Cardiac fibroblast (primary cell): ENCODE measurements around the gene SERBP1.
"Not testable (repeated sequence)": the region's sequence is repeated elsewhere in the genome, so short reads cannot be mapped to it uniquely, and the experiment has no call there.

Experiments used
- DNase-seq, 2 donors: peaks; one replicate each; pipeline versions ENCODE4 v3.0.0 to v3.0.0-alpha.2; 2010; ENCODE audit warnings: low read depth in 2 of 2
- H3K4me3 ChIP-seq, 2 donors: replicated peaks in 1 of 2; 1 replicate in 1 of 2; 2 replicates in 1 of 2; pipeline ENCODE4 v1.5.1; 2011; ENCODE audit warnings: low read depth in 2 of 2, low read length in 2 of 2, mild to moderate bottlenecking in 2 of 2, moderate library complexity in 1 of 2
- CTCF ChIP-seq: IDR thresholded peaks from one replicate; pipeline ENCODE4 v1.5.1; 2011; ENCODE audit warnings: low read depth, mild to moderate bottlenecking, low read length, inconsistent platforms

The SERBP1 gene

DNA sequence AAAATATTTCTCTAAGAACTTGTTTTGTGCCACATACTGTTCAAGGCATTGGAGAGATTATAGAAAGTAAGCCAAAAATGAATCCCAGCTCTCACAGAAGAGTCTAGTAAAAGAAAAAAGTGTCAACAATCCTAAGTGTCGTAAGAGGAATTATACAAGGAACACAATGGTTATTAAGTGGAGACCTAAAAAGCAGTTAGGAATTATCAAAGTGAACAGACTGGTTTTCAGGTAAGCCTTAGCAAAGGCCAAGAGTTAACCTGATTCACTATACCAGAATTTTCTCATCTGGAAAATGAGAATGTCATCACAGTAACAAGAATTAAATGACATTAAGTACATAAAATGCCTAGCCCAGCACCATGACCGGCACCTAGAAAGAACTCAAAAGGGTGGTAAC lies 15.6 kb downstream of the SERBP1 start:
- DNase-seq = no peak
- no peak overlapping the region for H3K4me3 ChIP-seq
- no peak for TF ChIP-seq CTCF

- H3K4me3 ChIP-seq, DNase-seq: not testable (repeated sequence)
Observed at GRCh38 chr1:67413101-67413500, 17.1 kb downstream of the SERBP1 start.

DNA sequence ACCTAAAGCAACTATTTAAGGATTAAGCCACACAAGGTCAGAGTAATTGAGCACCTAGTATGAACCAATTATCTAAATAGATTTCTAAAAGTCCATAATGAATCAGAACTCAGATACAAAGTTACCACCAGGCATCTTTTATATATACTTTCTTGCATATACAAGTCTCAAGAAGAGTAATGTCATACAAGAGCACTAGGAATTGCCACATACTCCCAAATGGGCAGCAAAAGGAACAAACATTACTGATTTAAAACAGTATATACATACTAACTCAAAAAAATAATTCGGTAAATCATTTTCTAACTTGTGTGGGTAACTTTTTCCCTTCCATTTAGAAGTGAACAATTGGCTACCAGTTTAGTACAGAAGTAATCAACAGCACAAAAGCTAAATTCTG lies 22.1 kb downstream of the SERBP1 start:
- TF ChIP-seq CTCF = no peak
- DNase-seq = no peak
- H3K4me3 ChIP-seq = no peak overlapping the region

- no peak overlapping the region for H3K4me3 ChIP-seq
- peak in 1 of 2 donors; percentile 70 for DNase-seq
- no peak for TF ChIP-seq CTCF
Observed at GRCh38 chr1:67407498-67407897, 22.7 kb downstream of the SERBP1 start.

DNA sequence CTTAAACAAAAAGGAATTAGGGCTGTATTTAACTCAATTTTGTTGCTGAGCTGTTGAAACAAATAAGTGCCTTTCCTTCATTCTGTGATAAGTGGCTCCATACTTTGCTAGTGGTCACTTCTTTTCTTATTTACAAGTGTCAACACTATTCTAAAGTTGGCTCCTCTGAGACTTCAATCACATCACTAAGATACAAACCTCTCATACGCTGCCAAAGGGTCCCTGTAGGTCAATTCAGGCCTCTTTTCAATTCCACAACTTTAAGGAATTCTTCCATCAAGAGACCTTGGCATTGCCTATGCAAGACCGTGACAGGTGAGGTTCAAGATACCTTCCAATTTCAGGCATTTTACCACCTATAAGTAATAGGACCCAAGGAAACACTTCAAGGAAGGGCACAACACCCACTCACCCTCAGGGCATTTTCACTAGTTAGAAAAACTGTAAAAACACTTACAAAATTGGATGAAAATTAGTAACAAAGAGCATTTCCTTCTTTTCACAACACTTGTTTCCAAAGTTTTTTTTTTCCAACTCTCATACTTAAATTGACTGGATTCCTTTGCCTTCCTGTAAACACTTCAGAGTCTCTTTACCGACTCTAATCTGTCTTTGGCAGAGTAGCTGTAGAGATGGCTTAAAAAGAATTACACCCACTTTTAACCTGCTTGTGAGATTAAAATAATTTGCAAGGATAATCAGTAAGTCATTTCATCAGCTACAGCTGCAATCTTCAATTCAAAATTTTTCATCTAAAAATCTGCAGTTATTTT lies 24.5 kb downstream of the SERBP1 start:
- no peak for DNase-seq
- H3K4me3 ChIP-seq = no peak overlapping the region
- TF ChIP-seq CTCF = no peak

DNA sequence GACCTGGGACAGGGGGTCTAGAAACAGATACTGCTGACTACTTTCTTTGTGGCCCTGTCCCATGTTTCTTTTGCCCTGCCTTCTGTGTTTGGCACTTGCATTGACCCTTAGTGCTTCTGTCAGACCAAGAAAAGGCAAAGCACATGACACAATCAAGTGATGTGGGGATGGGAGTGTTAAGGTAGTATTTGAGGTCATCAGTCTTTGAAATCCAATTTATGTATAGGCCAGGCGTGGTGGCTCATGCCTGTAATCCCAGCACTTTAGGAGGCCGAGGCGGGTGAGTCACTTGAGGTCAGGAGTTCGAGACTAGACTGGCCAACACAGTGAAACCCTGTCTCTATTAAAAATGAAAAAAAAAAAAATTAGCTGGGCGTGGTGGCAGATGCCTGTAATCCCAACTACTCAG lies 26.0 kb downstream of the SERBP1 start:
- DNase-seq = peak in 1 of 2 donors; percentile 58
- no peak overlapping the region for H3K4me3 ChIP-seq
- TF ChIP-seq CTCF = no peak

DNA sequence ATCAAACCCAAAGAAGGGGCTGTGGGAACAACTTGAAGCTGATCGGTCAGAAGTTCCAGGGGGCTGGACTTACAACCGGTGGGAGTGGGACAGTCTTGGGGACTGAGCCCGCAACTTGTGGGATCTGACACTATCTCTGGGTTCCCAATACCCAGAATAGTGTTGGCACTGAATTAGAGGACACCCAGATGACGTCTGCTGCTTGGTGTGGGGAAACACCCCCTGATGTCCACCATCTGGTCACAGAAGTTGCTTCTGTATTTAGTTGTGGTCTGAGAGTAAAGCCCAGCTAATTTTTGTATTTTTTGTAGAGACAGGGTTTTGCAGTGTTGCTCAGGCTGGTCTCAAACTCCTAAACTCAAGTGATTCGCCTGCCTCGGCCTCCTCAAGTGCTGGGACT lies 28.8 kb downstream of the SERBP1 start:
- TF ChIP-seq CTCF = no peak
- DNase-seq = no peak
- no peak overlapping the region for H3K4me3 ChIP-seq

DNA sequence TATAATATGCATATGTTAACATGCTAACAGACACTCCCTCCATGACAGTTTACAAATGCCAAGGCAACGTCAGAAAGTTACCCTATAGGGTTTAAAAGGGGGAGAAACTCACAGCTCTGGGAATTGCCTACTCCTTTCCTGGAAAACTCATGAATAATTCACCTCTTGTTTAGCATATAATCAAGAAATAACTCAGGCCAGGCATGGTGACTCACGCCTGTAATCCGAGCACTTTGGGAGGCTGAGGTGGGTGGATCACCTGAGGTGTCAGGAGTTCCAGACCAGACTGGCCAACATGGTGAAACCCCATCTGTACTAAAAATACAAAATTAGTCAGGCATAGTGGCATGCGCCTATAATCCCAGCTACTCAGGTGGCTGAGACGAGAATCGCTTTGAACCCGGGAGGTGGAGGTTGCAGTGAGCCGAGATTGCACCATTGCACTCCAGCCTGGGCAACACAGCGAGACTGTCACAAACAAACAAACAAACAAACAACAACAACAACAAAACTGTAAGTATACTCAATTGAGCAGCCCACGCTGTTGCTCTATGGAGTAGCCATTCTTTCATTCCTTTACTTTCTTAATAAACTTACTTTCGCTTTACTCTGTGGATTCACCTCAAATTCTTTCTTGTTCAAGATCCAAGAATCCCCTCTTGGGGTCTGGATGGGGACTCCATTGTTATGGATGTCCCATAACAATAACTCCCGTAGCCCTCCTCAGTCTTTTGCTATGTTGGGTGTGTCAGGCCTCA lies 30.0 kb downstream of the SERBP1 start:
- not testable (repeated sequence) for H3K4me3 ChIP-seq
- DNase-seq = peak in 1 of 2 donors; percentile 50
